Neural cell (in vitro differentiated cells): Measurements from ENCODE around the gene AGFG1.

Source experiments
- CTCF ChIP-seq: fragments of 450-650 bp; IDR thresholded peaks from 2 replicates; pipeline ENCODE4 v1.5.1; 2014; ENCODE audit warnings: antibody characterized with exemption, mild to moderate bottlenecking, moderate library complexity; ENCODE audit not compliant: poor library complexity, severe bottlenecking
- EP300 ChIP-seq: fragments of 450-650 bp; conservative IDR thresholded peaks from 2 replicates; pipeline ENCODE4 v1.6.1; 2014; ENCODE audit warnings: antibody characterized with exemption, mild to moderate bottlenecking, moderate library complexity; ENCODE audit not compliant: poor library complexity, severe bottlenecking
- EZH2 ChIP-seq: fragments of 200-600, 300-800 bp; shearing (Covaris generic), sonication (generic); IDR thresholded peaks from 2 replicates; pipeline ENCODE4 v1.6.1; 2014; ENCODE audit warnings: antibody characterized with exemption, low read length, borderline replicate concordance, mild to moderate bottlenecking; ENCODE audit not compliant: insufficient read depth, poor library complexity, severe bottlenecking
- MXI1 ChIP-seq: fragments of 450-650 bp; conservative IDR thresholded peaks from 2 replicates; pipeline ENCODE4 v1.6.1; 2014; ENCODE audit warnings: antibody characterized with exemption, mild to moderate bottlenecking; ENCODE audit not compliant: poor library complexity, severe bottlenecking
- POLR2AphosphoS5 ChIP-seq: IDR thresholded peaks from 2 replicates; pipeline ENCODE4 v1.6.1; 2012
- RAD21 ChIP-seq: fragments of 450-650 bp; conservative IDR thresholded peaks from 2 replicates; pipeline ENCODE4 v1.6.1; 2014; ENCODE audit warnings: antibody characterized with exemption, mild to moderate bottlenecking, moderate library complexity
- SMC3 ChIP-seq: fragments of 450-650 bp; conservative IDR thresholded peaks from 2 replicates; pipeline ENCODE4 v1.6.1; 2014; ENCODE audit warnings: antibody characterized with exemption, mild to moderate bottlenecking, moderate library complexity; ENCODE audit not compliant: poor library complexity
- TAF1 ChIP-seq: IDR thresholded peaks from 2 replicates; pipeline ENCODE4 v1.6.1; 2012; ENCODE audit warnings: low read depth

GRCh38 chr2:227528803-227529202 lies 56.8 kb downstream of the AGFG1 start:
- no peak for TF ChIP-seq SMC3
- TF ChIP-seq CTCF = no peak
- no peak for TF ChIP-seq POLR2AphosphoS5
- no peak for TF ChIP-seq EZH2
- no peak for TF ChIP-seq TAF1
- no peak for TF ChIP-seq RAD21
- no peak for TF ChIP-seq EP300
- no peak for TF ChIP-seq MXI1
